Measurements from ENCODE around the gene NAGLU.
A peak's percentile ranks its signal among the peaks of the same experiment; 100 is the strongest.

DNA sequence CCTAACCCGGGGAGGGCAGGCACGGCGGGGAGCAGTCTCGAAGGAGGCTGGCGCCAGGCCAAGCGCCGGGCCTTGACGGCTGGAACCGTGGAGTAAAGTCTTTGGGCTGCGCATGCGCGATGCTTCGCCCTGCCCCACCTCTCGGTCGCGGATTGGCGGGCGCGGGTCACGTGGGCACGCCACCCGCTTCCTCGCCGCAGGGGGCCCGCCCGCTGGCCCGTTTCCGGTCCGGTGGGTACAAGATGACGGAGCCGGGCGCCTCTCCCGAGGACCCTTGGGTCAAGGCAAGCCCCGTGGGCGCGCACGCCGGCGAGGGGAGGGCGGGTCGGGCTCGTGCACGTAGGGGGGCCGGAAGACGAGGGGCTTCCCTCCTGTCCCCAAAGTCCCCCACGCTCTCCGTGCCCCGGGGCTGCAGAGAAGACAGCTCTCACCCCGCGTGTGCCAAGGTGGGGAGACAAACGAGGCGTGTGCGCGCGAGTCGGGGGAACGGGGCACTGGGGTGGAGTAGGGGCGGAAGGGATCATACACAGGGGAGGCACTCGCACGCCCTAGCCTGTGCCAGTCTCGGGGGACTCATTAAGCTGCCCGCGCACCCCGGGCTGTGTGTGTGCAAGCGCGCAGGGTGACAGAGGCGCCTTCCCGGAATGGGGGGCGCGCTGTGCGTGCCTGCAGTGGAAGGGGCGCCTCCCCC lies 31.0 kb downstream of the NAGLU start, which contains the start of gene MLX:
- no peak; the same call in 1 of the 2 replicates for TF ChIP-seq POLR2A (IDR thresholded peaks at IDR 0.05; ENCODE audit: low read depth, low read length)
- peak; percentile 67; the same call in 1 of the 2 replicates for TF ChIP-seq POLR2AphosphoS5 (IDR thresholded peaks at IDR 0.05; ENCODE audit: low read depth, low read length)
- TF ChIP-seq TAF1 (IDR thresholded peaks at IDR 0.05; ENCODE audit: borderline replicate concordance, low read depth, low read length): peak; percentile 22; the same call in 1 of the 2 replicates
